SK-N-MC (cell line): ENCODE results near the gene SUCLG2.

Experiments used
- EZH2 ChIP-seq: fragments of 200-600 bp; sonication (generic); IDR thresholded peaks from one replicate; pipeline ENCODE4 v1.6.1; 2017; ENCODE audit warnings: antibody characterized with exemption
- POLR2AphosphoS5 ChIP-seq: IDR thresholded peaks from 2 replicates; pipeline ENCODE4 v1.6.1; 2012; ENCODE audit warnings: mild to moderate bottlenecking, low read depth, low read length, borderline replicate concordance

GRCh38 chr3:67567893-67568292 lies 86.5 kb downstream of the SUCLG2 start:
- TF ChIP-seq EZH2 (no peak), POLR2AphosphoS5 (no peak)
